WTC11 (cell line): ENCODE results near the gene ESRRA. TPM values are rescaled to one million over a fixed set of nuclear protein-coding genes. Genes with fewer than 3 reads are reported as not detected.

Source experiments
- ATAC-seq: fragments of 200-7000 bp; cut with Tn5 transposase; 2 replicates; pipeline ENCODE4 v1.10.0; 2021; ENCODE audit warnings: mild to moderate bottlenecking, moderate library complexity
- CTCF ChIA-PET: fragments of 300-600 bp; sonication (Branson Sonifier 250); formaldehyde crosslinking; loops from one replicate; lab custom pipeline; 2021; ENCODE audit warnings: antibody characterized with exemption; lab: Charles Lee
- POLR2A ChIA-PET: fragments of 350-600 bp; sonication (Branson Sonifier 250); formaldehyde crosslinking; loops from one replicate; lab custom pipeline; 2021; ENCODE audit warnings: antibody characterized with exemption; lab: Charles Lee
- DNase-seq: peaks from one replicate; pipeline ENCODE4 v3.0.0; 2021; ENCODE audit warnings: low spot score
- H3K27ac Mint-ChIP-seq: 2 replicates; pipeline ENCODE4 v1.8.0; 2021; ENCODE audit warnings: mixed read lengths
- H3K27me3 Mint-ChIP-seq: 2 replicates; pipeline ENCODE4 v1.8.0; 2021; ENCODE audit warnings: low read depth, mild to moderate bottlenecking, moderate library complexity, mixed read lengths
- H3K36me3 Mint-ChIP-seq: 2 replicates; pipeline ENCODE4 v1.8.0; 2021; ENCODE audit warnings: mixed read lengths
- H3K4me1 Mint-ChIP-seq: 2 replicates; pipeline ENCODE4 v1.8.0; 2022; ENCODE audit warnings: mixed read lengths
- H3K4me3 Mint-ChIP-seq: 2 replicates; pipeline ENCODE4 v1.8.0; 2021; ENCODE audit warnings: mild to moderate bottlenecking, moderate library complexity, mixed read lengths
- H3K9me3 Mint-ChIP-seq: 2 replicates; pipeline ENCODE4 v1.8.0; 2021; ENCODE audit warnings: mixed read lengths
- CBFB ChIP-seq: sonication (generic); formaldehyde crosslinking; IDR thresholded peaks from 2 replicates; pipeline ENCODE4 v1.8.1; 2022; ENCODE audit warnings: mild to moderate bottlenecking, low read depth, missing genetic modification reagents
- FOXK1 ChIP-seq: sonication (generic); formaldehyde crosslinking; IDR thresholded peaks from 2 replicates; pipeline ENCODE4 v1.8.0; 2022; ENCODE audit warnings: mild to moderate bottlenecking, moderate library complexity, missing genetic modification reagents
- NFE2L1 ChIP-seq: sonication (generic); formaldehyde crosslinking; IDR thresholded peaks from 2 replicates; pipeline ENCODE4 v1.8.1; 2023; ENCODE audit warnings: missing genetic modification reagents
- NR3C1 ChIP-seq: sonication (generic); formaldehyde crosslinking; conservative IDR thresholded peaks from 2 replicates; pipeline ENCODE4 v1.8.1; 2023; ENCODE audit warnings: low read depth, mild to moderate bottlenecking, missing genetic modification reagents
- RELA ChIP-seq: sonication (generic); formaldehyde crosslinking; IDR thresholded peaks from 2 replicates; pipeline ENCODE4 v1.8.1; 2022; ENCODE audit warnings: missing genetic modification reagents, mild to moderate bottlenecking, borderline replicate concordance
- SP1 ChIP-seq: sonication (generic); formaldehyde crosslinking; conservative IDR thresholded peaks from 2 replicates; pipeline ENCODE4 v1.8.1; 2022; ENCODE audit warnings: missing genetic modification reagents
- STAT6 ChIP-seq: sonication (generic); formaldehyde crosslinking; conservative IDR thresholded peaks from 2 replicates; pipeline ENCODE4 v1.8.1; 2023; ENCODE audit warnings: mild to moderate bottlenecking, low read depth, missing genetic modification reagents, moderate library complexity
- TEAD1 ChIP-seq: sonication (generic); formaldehyde crosslinking; IDR thresholded peaks from 2 replicates; pipeline ENCODE4 v1.8.0; 2022; ENCODE audit warnings: mild to moderate bottlenecking, missing genetic modification reagents
- TP53 ChIP-seq: sonication (generic); formaldehyde crosslinking; IDR thresholded peaks from 2 replicates; pipeline ENCODE4 v1.8.1; 2023; ENCODE audit warnings: mild to moderate bottlenecking, missing genetic modification reagents
- ZMAT4 ChIP-seq: fragments of 250-450 bp; sonication (Bioruptor Pico); IDR thresholded peaks from 2 replicates; pipeline ENCODE4 v1.9.0; 2021; ENCODE audit warnings: mild to moderate bottlenecking
- ZNF263 ChIP-seq: sonication (generic); formaldehyde crosslinking; IDR thresholded peaks from 2 replicates; pipeline ENCODE4 v1.8.1; 2022; ENCODE audit warnings: low read depth, mild to moderate bottlenecking, moderate library complexity, missing genetic modification reagents
- ZNF281 ChIP-seq: sonication (generic); formaldehyde crosslinking; IDR thresholded peaks from 2 replicates; pipeline ENCODE4 v1.8.0; 2023; ENCODE audit warnings: mild to moderate bottlenecking, missing genetic modification reagents
- ZNF396 ChIP-seq: fragments of 250-450 bp; sonication (Bioruptor Pico); IDR thresholded peaks from 2 replicates; pipeline ENCODE4 v1.8.0; 2021; ENCODE audit warnings: mild to moderate bottlenecking, moderate library complexity, borderline replicate concordance
- ZNF416 ChIP-seq: fragments of 250-450 bp; sonication (Bioruptor Pico); IDR thresholded peaks from 2 replicates; pipeline ENCODE4 v1.9.0; 2021; ENCODE audit warnings: mild to moderate bottlenecking, inconsistent platforms
- ZNF425 ChIP-seq: fragments of 250-450 bp; sonication (Bioruptor Pico); conservative IDR thresholded peaks from 2 replicates; pipeline ENCODE4 v1.9.0; 2021; ENCODE audit warnings: mild to moderate bottlenecking
- total RNA-seq: library from RNA; stranded (reverse); gene quantifications from 3 replicates; pipeline ENCODE4 v1.2.3, GENCODE V29; 2021
- TF ChIP-seq, protein P1 (sequence below): sonication (generic); formaldehyde crosslinking; IDR thresholded peaks from 2 replicates; pipeline ENCODE4 v1.8.1; 2022; ENCODE audit warnings: mild to moderate bottlenecking, moderate library complexity, missing genetic modification reagents
- TF ChIP-seq, protein P2 (sequence below): sonication (generic); formaldehyde crosslinking; conservative IDR thresholded peaks from 2 replicates; pipeline ENCODE4 v1.8.1; 2022; ENCODE audit warnings: mild to moderate bottlenecking, missing genetic modification reagents
- TF ChIP-seq, protein P3 (sequence below): fragments of 200-600 bp; IDR thresholded peaks from 2 replicates; pipeline ENCODE4 v1.8.0; 2022; ENCODE audit warnings: antibody characterized with exemption
- TF ChIP-seq, protein P4 (sequence below): sonication (generic); formaldehyde crosslinking; IDR thresholded peaks from 2 replicates; pipeline ENCODE4 v1.8.1; 2023; ENCODE audit warnings: mild to moderate bottlenecking, missing genetic modification reagents
- TF ChIP-seq, protein P5 (sequence below): sonication (generic); formaldehyde crosslinking; IDR thresholded peaks from 2 replicates; pipeline ENCODE4 v1.8.0; 2022; ENCODE audit warnings: mild to moderate bottlenecking, missing genetic modification reagents

The ESRRA gene
- total RNA-seq, 1 experiment from 2014 or later = 81.9 TPM

DNA sequence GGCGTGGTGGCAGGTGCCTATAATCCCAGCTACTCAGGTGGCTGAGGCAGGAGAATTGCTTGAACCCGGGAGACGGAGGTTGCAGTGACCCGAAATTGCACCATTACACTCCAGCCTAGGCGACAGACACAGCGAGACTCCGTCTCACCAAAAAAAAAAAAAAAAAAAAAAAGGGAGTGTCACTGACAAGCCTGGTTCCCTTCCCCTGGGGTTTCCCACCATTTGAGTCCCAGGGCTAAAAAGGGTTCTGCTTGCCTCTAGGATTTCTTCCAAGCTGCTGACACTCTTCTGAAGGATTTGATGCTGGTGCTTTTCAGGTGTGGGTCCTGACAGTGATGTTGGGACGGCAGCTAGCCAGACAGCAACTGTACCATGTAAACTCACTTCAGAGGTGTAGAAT, 33.4 kb downstream of the ESRRA start:
- POLR2A ChIA-PET = interaction anchor here (0.6 to 1.1 kb wide), 3 partner anchors 21 to 1055 kb away, joined by 4 to 6 read pairs (median 5); partner anchors contain the start of genes PRDX5 and TRMT112
- H3K27ac Mint-ChIP-seq = no peak overlapping the region

More for the DNA sequence above, 33.4 kb downstream of the ESRRA start:
- TF ChIP-seq RELA (CRISPR knock-in tag) = no peak
- TF ChIP-seq STAT6 (CRISPR knock-in tag) = no peak
- TF ChIP-seq ZNF396 (CRISPR knock-in tag) = no peak
- TF ChIP-seq ZNF263 (CRISPR knock-in tag) = no peak
- TF ChIP-seq ZNF416 = no peak
- TF ChIP-seq ZMAT4 (CRISPR knock-in tag) = no peak
- TF ChIP-seq NFE2L1 (CRISPR knock-in tag) = no peak
- TF ChIP-seq, protein P1, sequence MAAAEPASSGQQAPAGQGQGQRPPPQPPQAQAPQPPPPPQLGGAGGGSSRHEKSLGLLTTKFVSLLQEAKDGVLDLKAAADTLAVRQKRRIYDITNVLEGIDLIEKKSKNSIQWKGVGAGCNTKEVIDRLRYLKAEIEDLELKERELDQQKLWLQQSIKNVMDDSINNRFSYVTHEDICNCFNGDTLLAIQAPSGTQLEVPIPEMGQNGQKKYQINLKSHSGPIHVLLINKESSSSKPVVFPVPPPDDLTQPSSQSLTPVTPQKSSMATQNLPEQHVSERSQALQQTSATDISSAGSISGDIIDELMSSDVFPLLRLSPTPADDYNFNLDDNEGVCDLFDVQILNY = no peak
- no peak for TF ChIP-seq ZNF281
- no peak for TF ChIP-seq ZNF425
- TF ChIP-seq, protein P2, sequence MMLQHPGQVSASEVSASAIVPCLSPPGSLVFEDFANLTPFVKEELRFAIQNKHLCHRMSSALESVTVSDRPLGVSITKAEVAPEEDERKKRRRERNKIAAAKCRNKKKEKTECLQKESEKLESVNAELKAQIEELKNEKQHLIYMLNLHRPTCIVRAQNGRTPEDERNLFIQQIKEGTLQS (CRISPR knock-in tag) = no peak
- no peak for TF ChIP-seq TP53
- TF ChIP-seq NR3C1 (CRISPR knock-in tag) = no peak
- TF ChIP-seq, protein P3, sequence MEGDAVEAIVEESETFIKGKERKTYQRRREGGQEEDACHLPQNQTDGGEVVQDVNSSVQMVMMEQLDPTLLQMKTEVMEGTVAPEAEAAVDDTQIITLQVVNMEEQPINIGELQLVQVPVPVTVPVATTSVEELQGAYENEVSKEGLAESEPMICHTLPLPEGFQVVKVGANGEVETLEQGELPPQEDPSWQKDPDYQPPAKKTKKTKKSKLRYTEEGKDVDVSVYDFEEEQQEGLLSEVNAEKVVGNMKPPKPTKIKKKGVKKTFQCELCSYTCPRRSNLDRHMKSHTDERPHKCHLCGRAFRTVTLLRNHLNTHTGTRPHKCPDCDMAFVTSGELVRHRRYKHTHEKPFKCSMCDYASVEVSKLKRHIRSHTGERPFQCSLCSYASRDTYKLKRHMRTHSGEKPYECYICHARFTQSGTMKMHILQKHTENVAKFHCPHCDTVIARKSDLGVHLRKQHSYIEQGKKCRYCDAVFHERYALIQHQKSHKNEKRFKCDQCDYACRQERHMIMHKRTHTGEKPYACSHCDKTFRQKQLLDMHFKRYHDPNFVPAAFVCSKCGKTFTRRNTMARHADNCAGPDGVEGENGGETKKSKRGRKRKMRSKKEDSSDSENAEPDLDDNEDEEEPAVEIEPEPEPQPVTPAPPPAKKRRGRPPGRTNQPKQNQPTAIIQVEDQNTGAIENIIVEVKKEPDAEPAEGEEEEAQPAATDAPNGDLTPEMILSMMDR = no peak
- no peak for TF ChIP-seq TEAD1 (CRISPR knock-in tag)
- TF ChIP-seq CBFB (CRISPR knock-in tag) = no peak
- TF ChIP-seq, protein P4, sequence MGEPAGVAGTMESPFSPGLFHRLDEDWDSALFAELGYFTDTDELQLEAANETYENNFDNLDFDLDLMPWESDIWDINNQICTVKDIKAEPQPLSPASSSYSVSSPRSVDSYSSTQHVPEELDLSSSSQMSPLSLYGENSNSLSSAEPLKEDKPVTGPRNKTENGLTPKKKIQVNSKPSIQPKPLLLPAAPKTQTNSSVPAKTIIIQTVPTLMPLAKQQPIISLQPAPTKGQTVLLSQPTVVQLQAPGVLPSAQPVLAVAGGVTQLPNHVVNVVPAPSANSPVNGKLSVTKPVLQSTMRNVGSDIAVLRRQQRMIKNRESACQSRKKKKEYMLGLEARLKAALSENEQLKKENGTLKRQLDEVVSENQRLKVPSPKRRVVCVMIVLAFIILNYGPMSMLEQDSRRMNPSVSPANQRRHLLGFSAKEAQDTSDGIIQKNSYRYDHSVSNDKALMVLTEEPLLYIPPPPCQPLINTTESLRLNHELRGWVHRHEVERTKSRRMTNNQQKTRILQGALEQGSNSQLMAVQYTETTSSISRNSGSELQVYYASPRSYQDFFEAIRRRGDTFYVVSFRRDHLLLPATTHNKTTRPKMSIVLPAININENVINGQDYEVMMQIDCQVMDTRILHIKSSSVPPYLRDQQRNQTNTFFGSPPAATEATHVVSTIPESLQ (CRISPR knock-in tag) = no peak
- TF ChIP-seq, protein P5, sequence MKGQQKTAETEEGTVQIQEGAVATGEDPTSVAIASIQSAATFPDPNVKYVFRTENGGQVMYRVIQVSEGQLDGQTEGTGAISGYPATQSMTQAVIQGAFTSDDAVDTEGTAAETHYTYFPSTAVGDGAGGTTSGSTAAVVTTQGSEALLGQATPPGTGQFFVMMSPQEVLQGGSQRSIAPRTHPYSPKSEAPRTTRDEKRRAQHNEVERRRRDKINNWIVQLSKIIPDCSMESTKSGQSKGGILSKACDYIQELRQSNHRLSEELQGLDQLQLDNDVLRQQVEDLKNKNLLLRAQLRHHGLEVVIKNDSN (CRISPR knock-in tag) = no peak
- no peak for TF ChIP-seq FOXK1 (CRISPR knock-in tag)
- TF ChIP-seq SP1 (CRISPR knock-in tag) = no peak
- Mint-ChIP-seq H3K27me3 (peaks cover 30% of the 10 kb centered on the region), H3K4me1 (peaks cover 20% of the 10 kb centered on the region), H3K36me3 (no peaks in the 10 kb centered on the region), H3K9me3 (no peaks in the 10 kb centered on the region), H3K4me3 (no peak overlapping the region)
- no peak for ATAC-seq
- CTCF ChIA-PET = interaction anchor here (0.6 to 13.9 kb wide), 4 partner anchors 14 to 402 kb away, joined by 3 to 437 read pairs (median 4); no protein-coding TSS in a partner anchor
- DNase-seq = no peak
